ENCODE data around the gene C17orf50. TPM values are rescaled to one million over a fixed set of nuclear protein-coding genes. Genes with fewer than 3 reads are reported as not detected.

The C17orf50 gene
- total and polyA plus RNA-seq, 11 donors, result 0.19 TPM; not detected in 10

- TF ChIP-seq POLR2A (IDR thresholded peaks at IDR 0.05) (no peak), CTCF (IDR thresholded peaks at IDR 0.05) (no peak)
- intact Hi-C loops (cut with DNase I), result no loop called here
- DNase-seq (no peak), ATAC-seq (no peak)
- Histone ChIP-seq H3K4me3 (no peak overlapping the region), H3K27ac (peak overlapping the region in 10 of 12 donors; percentile 65 to 90 (median 82)), H3K36me3 (peaks cover 0 to 89% (median 47%) of the 10 kb centered on the region in 9 donors), H3K9me3 (no peaks in the 10 kb centered on the region), H3K4me1 (peaks cover 3 to 57% (median 30%) of the 10 kb centered on the region in 12 donors), H3K27me3 (no peaks in the 10 kb centered on the region)
Measured at GRCh38 chr17:35715416-35715815, 45.3 kb upstream of the C17orf50 start.

GRCh38 chr17:35716173-35716572, 44.5 kb upstream of the C17orf50 start:
- ATAC-seq, result no peak
- Histone ChIP-seq H3K4me3 (no peak overlapping the region), H3K27ac (peak overlapping the region in 10 of 12 donors; percentile 37 to 90 (median 80)), H3K36me3 (peaks cover 0 to 89% (median 46%) of the 10 kb centered on the region in 9 donors), H3K4me1 (peaks cover 3 to 57% (median 31%) of the 10 kb centered on the region in 12 donors), H3K9me3 (no peaks in the 10 kb centered on the region), H3K27me3 (no peaks in the 10 kb centered on the region)
- intact Hi-C loops (cut with DNase I), result no loop called here
- 85 to 92% (median 90%) methylated on average over 3 of the region's 3 CpGs for WGBS, 4 donors
- DNase-seq, result no peak
- TF ChIP-seq CTCF (IDR thresholded peaks at IDR 0.05), result no peak
- no peak for TF ChIP-seq POLR2A (IDR thresholded peaks at IDR 0.05)

GRCh38 chr17:35716897-35717465, 43.7 kb upstream of the C17orf50 start:
- intact Hi-C loops (cut with DNase I), result no loop called here
- Histone ChIP-seq H3K27me3 (no peaks in the 10 kb centered on the region), H3K36me3 (peaks cover 0 to 89% (median 44%) of the 10 kb centered on the region in 9 donors), H3K4me3 (no peak overlapping the region), H3K27ac (peak overlapping the region; percentile 22 to 90 (median 72)), H3K9me3 (no peaks in the 10 kb centered on the region), H3K4me1 (peaks cover 3 to 55% (median 31%) of the 10 kb centered on the region in 12 donors)
- TF ChIP-seq POLR2A (IDR thresholded peaks at IDR 0.05), result no peak
- no peak for TF ChIP-seq CTCF (IDR thresholded peaks at IDR 0.05)
- peak; percentile 48 to 79 (median 62) for ATAC-seq
- DNase-seq, result no peak
- WGBS, 4 donors, result 53 to 71% (median 65%) methylated on average over 4 of the region's 4 CpGs

GRCh38 chr17:35717475-35717874, 43.2 kb upstream of the C17orf50 start:
- 48 to 56% (median 53%) methylated on average over 2 of the region's 2 CpGs for WGBS, 4 donors
- peak; percentile 2 to 23 (median 10) for ATAC-seq

More at GRCh38 chr17:35717475-35717874, 43.2 kb upstream of the C17orf50 start:
- Histone ChIP-seq H3K36me3 (peaks cover 0 to 91% (median 47%) of the 10 kb centered on the region in 9 donors), H3K27ac (peak overlapping the region; percentile 22 to 90 (median 72)), H3K4me1 (peaks cover 3 to 52% (median 30%) of the 10 kb centered on the region in 12 donors), H3K27me3 (no peaks in the 10 kb centered on the region), H3K4me3 (no peak overlapping the region), H3K9me3 (no peaks in the 10 kb centered on the region)
- TF ChIP-seq CTCF (IDR thresholded peaks at IDR 0.05), result no peak
- TF ChIP-seq POLR2A (IDR thresholded peaks at IDR 0.05), result no peak
- DNase-seq, result no peak
- intact Hi-C loops (cut with DNase I), result no loop called here
